ENCODE results near the gene DUSP23.

Gene DUSP23

DNA sequence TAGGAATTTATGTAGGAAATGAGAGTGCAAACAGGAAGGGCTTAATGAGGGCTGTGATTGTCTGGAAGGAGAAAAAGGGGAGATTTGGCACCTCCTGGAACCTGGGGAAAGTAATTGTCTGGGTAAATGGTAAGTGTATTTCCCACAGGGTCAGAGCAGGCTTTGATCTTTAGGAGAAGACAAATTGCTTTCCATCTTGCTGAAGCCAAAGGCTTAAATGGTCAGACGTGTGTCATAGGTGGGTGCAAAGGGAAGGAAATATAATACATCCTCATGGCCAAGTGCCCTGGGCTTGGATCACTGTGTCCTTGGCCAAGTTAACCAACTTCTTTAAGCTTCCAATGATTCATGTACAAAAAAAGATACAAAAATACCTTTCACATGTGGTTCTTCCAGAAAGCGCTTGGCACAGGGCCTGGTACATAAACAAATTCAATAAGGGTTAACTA is 1.3 kb upstream of the DUSP23 start:
- no peak for TF ChIP-seq POLR2AphosphoS5 (IDR thresholded peaks at IDR 0.05; ENCODE audit: low read depth, low read length)
- no peak for TF ChIP-seq TAF1 (IDR thresholded peaks at IDR 0.05; ENCODE audit: borderline replicate concordance, insufficient read depth, low read length)
- no peak for TF ChIP-seq SIN3A (IDR thresholded peaks at IDR 0.05; ENCODE audit: borderline replicate concordance, insufficient read depth, low read length)
- TF ChIP-seq, protein P1, sequence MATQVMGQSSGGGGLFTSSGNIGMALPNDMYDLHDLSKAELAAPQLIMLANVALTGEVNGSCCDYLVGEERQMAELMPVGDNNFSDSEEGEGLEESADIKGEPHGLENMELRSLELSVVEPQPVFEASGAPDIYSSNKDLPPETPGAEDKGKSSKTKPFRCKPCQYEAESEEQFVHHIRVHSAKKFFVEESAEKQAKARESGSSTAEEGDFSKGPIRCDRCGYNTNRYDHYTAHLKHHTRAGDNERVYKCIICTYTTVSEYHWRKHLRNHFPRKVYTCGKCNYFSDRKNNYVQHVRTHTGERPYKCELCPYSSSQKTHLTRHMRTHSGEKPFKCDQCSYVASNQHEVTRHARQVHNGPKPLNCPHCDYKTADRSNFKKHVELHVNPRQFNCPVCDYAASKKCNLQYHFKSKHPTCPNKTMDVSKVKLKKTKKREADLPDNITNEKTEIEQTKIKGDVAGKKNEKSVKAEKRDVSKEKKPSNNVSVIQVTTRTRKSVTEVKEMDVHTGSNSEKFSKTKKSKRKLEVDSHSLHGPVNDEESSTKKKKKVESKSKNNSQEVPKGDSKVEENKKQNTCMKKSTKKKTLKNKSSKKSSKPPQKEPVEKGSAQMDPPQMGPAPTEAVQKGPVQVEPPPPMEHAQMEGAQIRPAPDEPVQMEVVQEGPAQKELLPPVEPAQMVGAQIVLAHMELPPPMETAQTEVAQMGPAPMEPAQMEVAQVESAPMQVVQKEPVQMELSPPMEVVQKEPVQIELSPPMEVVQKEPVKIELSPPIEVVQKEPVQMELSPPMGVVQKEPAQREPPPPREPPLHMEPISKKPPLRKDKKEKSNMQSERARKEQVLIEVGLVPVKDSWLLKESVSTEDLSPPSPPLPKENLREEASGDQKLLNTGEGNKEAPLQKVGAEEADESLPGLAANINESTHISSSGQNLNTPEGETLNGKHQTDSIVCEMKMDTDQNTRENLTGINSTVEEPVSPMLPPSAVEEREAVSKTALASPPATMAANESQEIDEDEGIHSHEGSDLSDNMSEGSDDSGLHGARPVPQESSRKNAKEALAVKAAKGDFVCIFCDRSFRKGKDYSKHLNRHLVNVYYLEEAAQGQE (IDR thresholded peaks at IDR 0.05; ENCODE audit: insufficient read depth in 1 of 2, low read depth in 2 of 2, low read length in 2 of 2), result no peak
- TF ChIP-seq FOXP2 (optimal IDR thresholded peaks at IDR 0.05; ENCODE audit: borderline replicate concordance, extremely low read depth, extremely low read length, insufficient read depth), result no peak

DNA sequence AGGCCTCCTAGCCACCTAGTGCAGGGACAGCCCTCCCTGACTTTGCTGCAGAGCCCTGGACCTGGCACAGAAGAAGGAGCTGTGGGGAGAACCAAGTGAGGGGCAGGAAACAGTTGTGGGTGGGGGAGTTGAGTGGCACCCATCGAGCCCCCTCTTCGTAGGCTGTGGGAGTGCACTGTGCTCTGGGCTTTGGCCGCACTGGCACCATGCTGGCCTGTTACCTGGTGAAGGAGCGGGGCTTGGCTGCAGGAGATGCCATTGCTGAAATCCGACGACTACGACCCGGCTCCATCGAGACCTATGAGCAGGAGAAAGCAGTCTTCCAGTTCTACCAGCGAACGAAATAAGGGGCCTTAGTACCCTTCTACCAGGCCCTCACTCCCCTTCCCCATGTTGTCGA is 1.2 kb downstream of the DUSP23 start:
- TF ChIP-seq POLR2AphosphoS5 (IDR thresholded peaks at IDR 0.05; ENCODE audit: low read depth, low read length) (no peak), SIN3A (IDR thresholded peaks at IDR 0.05; ENCODE audit: borderline replicate concordance, insufficient read depth, low read length) (no peak), FOXP2 (optimal IDR thresholded peaks at IDR 0.05; ENCODE audit: borderline replicate concordance, extremely low read depth, extremely low read length, insufficient read depth) (no peak), TAF1 (IDR thresholded peaks at IDR 0.05; ENCODE audit: borderline replicate concordance, insufficient read depth, low read length) (no peak)
- TF ChIP-seq, protein P1 (IDR thresholded peaks at IDR 0.05; ENCODE audit: insufficient read depth in 1 of 2, low read depth in 2 of 2, low read length in 2 of 2), result no peak

DNA sequence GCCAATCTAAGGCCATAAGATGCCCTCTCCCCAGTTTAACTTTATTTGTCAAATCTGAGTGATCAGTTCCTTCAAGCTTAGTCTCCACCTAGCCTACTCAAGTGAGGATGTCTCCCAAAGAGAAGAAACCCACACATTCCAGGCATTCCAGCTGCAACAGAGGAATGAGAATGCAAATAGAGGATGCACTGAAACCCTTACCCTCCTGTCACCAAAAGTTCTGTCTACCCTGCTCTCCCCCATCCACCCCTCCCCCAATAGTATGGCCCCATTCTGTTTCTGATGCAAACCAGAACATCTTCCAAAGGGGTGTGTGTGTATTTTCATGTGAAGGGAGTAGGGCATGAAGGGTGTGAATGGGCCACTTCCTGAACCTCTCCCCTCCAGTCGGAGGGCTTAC is 3.0 kb downstream of the DUSP23 start:
- TF ChIP-seq SIN3A (IDR thresholded peaks at IDR 0.05; ENCODE audit: borderline replicate concordance, insufficient read depth, low read length), result no peak
- no peak for TF ChIP-seq FOXP2 (optimal IDR thresholded peaks at IDR 0.05; ENCODE audit: borderline replicate concordance, extremely low read depth, extremely low read length, insufficient read depth)
- TF ChIP-seq, protein P1 (IDR thresholded peaks at IDR 0.05; ENCODE audit: insufficient read depth in 1 of 2, low read depth in 2 of 2, low read length in 2 of 2), result no peak
- no peak for TF ChIP-seq POLR2AphosphoS5 (IDR thresholded peaks at IDR 0.05; ENCODE audit: low read depth, low read length)
- no peak for TF ChIP-seq TAF1 (IDR thresholded peaks at IDR 0.05; ENCODE audit: borderline replicate concordance, insufficient read depth, low read length)

DNA sequence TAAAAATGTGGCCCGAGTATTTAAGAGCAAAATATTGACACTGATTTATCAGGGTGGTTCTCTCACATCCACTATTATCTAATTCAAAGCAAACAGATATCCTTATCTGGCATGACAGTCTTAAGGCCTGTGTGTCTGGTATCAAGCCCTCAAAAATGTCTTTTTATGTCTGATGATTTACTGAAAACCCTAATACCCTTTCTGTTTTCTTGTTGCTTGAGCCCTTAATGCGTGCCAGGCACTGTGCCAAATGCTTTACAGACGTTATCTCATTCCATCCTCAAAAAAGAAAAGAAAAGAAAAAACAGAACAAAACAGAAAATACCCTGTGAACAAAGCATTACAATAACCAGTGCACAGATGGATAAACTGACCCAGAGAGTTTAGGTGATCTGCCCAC is 5.7 kb downstream of the DUSP23 start:
- TF ChIP-seq, protein P1 (IDR thresholded peaks at IDR 0.05; ENCODE audit: insufficient read depth in 1 of 2, low read depth in 2 of 2, low read length in 2 of 2), result no peak

DNA sequence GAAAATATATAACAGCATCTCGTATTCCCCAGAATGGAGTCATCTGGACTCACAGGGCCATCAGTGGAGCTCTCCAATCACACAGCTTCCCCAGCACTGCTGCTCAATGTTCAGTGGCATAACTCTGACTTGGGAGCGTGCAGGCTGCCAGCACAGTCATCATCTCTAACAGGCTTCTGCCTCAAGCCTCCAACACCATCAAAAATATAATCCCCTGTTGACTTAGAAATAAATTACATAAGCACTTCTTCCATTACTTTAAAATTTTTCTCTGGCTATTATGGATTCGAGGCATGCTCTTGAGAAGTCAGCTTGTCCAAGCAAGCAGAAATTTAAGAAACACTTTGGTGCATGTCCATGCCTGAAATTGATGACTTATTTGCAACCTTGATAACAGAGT is 6.2 kb downstream of the DUSP23 start:
- TF ChIP-seq SIN3A (IDR thresholded peaks at IDR 0.05; ENCODE audit: borderline replicate concordance, insufficient read depth, low read length) (no peak), TAF1 (IDR thresholded peaks at IDR 0.05; ENCODE audit: borderline replicate concordance, insufficient read depth, low read length) (no peak), POLR2AphosphoS5 (IDR thresholded peaks at IDR 0.05; ENCODE audit: low read depth, low read length) (no peak), FOXP2 (optimal IDR thresholded peaks at IDR 0.05; ENCODE audit: borderline replicate concordance, extremely low read depth, extremely low read length, insufficient read depth) (no peak)
- TF ChIP-seq, protein P1 (IDR thresholded peaks at IDR 0.05; ENCODE audit: insufficient read depth in 1 of 2, low read depth in 2 of 2, low read length in 2 of 2), result no peak

Data from PFSK-1 (cell line).